ENCODE results near the gene CALML5.

GRCh38 chr10:5524641-5525560, 25.5 kb upstream of the CALML5 start, which contains the start of gene CALML3:
- TF ChIP-seq CTCF (IDR thresholded peaks at IDR 0.05) (no peak), MAX (IDR thresholded peaks at IDR 0.05; ENCODE audit: low read depth) (no peak), RCOR1 (IDR thresholded peaks at IDR 0.05; ENCODE audit: low read length) (no peak), PBX3 (IDR thresholded peaks at IDR 0.05) (no peak), CHD2 (IDR thresholded peaks at IDR 0.05; ENCODE audit: low read length, partially characterized antibody) (no peak), REST (IDR thresholded peaks at IDR 0.05; ENCODE audit: low read depth, low read length) (no peak), NFIC (IDR thresholded peaks at IDR 0.05; ENCODE audit: borderline replicate concordance) (no peak), ZBTB33 (IDR thresholded peaks at IDR 0.05; ENCODE audit: borderline replicate concordance, low read depth) (no peak), USF2 (IDR thresholded peaks at IDR 0.05; ENCODE audit: borderline replicate concordance, low read depth, low read length) (no peak), TAF1 (IDR thresholded peaks at IDR 0.05; ENCODE audit: borderline replicate concordance, low read depth, low read length) (no peak), MXI1 (IDR thresholded peaks at IDR 0.05; ENCODE audit: low read depth, low read length) (no peak)

Measured in SK-N-SH (cell line).